GM18870 (cell line): ENCODE measurements around the gene C1QTNF8.

ENCODE experiments used
- ATAC-seq: cut with Tn5 transposase; IDR thresholded peaks from one replicate; pipeline ENCODE4 v1.9.1; 2021; ENCODE audit warnings: moderate library complexity; ENCODE audit not compliant: unreplicated experiment

Gene C1QTNF8

DNA sequence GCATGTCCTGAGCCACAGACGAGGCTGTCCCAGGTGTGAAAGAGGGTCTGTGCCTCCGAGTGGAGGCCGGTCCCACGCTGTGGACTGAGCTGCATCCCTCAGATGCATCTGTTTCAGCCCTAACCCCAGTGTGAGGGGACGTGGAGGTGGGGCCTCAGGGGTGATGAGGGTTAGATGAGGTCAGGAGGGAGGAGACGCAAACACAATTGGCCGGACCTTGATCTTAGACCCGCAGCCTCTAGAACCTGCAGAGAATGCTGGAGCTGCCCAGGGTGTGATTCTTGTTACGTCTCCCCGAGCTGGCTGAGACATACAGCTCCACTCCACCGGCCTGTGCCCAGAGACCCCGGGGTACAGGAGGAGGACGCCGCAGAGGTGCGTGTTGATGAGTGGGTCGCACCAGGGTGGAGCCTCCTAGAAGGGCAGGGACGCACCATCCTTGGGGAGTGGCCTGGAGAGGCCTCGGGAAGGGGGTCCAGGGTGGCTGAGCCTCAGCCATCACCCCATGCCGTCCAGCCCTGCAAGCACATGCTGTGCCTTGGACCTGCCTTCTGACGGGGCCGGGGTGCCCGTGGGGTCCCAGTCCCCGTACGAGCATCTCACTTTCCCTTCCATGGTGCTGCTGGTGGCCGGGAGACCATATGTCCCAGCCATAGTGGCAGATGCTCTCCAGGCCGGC lies 16.6 kb upstream of the C1QTNF8 start:
- no peak for ATAC-seq

DNA sequence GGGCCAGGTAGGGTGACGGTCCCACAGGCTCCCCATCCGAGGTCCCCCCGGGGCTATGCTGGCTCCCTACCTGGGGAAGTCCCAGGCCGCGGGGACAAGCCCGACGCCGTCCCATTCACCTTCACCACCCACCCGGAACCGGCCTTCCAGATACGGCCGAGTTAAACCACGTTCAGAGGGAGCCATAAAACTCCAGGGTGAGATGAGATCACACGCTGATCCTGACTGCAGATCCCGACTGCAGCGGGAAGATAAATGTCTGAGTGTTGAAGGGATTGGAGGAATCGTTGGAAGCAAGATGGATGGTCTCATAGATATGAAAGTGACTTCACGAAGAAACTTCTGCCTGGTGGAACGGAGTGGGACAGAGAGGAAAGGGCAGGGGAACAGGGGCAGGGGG lies 13.6 kb upstream of the C1QTNF8 start:
- no peak for ATAC-seq

- ATAC-seq = no peak
These were observed 12.5 kb upstream of the C1QTNF8 start for GRCh38 chr16:1108299-1109252.

DNA sequence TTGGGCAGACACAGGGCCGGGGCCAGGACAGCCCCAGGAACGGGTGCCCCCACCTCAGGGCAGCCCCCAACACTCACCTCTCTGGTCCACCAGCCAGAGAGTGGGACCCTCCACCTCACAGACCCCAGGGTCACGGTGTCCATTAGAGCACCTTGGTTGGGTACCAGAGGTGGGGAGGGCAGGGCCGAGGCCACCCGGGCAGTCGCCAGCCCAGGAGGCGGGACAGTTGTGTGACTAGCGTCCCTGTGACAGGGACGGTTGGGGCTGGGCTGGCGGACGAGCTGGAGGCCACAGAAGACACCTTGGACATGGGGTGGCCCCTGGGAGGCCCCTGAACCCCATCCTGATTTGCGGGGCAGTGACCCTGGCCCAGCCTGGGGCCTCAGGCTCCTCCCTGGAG lies 11.7 kb upstream of the C1QTNF8 start:
- no peak for ATAC-seq

DNA sequence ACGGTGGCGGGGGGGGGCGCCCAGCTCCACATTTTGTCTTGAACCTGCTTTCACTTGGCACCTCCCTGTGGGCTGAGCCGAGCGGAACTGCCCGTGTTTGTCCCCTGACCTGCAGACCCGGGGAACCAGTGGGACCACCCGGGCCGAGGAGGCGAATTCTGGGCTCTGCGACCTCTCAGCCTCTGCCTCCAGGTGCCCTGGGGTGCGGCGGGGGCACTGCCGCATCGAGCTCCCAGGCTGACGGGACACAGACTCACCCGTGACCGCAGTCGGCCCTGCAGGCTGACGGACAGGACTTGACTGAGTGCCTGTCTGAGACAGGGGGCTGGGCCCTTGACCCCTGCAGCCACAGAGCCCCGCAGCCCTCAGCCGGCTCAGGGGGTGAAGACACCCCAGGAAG lies 11.1 kb upstream of the C1QTNF8 start:
- ATAC-seq = no peak

- ATAC-seq = no peak
These were observed 10.6 kb upstream of the C1QTNF8 start for GRCh38 chr16:1106659-1107058.

DNA sequence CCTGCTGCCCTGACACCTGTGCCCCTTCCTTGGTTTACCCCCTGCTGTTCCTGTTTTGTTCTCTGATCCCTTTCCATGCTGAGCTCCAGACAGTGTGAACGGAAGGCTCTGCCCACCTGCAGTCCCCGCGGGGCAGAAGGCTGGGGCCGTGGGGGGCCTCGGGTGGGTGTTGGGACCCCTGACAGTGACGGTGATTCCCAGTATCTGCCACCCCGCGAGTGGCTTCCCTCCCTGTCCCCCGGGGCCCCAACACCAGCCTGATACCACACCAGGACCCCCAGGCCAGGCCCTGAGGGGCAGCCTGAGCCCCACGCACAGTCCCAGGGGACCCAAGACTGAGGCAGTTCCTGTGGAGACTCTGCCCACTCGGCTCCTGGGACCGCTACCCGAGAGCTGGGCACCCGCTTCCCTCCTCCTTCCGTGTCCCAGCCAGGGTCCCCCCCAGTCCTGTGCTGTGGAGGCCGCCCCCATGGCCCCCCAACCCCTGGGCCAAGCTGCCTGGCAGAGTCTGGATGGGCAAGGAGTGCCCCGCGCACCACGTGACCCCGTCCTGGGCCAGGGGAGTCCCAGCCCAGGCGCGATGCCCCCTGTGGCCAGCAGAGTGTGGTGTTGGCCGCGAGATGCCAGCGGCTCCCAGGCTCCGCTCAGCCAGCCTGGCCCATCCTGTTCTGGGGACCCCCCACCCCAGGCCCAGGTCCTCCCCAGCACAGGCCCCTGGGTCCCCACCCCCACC lies 10.0 kb upstream of the C1QTNF8 start:
- no peak for ATAC-seq

GRCh38 chr16:1103636-1103980 lies 7.6 kb upstream of the C1QTNF8 start:
- ATAC-seq = no peak

DNA sequence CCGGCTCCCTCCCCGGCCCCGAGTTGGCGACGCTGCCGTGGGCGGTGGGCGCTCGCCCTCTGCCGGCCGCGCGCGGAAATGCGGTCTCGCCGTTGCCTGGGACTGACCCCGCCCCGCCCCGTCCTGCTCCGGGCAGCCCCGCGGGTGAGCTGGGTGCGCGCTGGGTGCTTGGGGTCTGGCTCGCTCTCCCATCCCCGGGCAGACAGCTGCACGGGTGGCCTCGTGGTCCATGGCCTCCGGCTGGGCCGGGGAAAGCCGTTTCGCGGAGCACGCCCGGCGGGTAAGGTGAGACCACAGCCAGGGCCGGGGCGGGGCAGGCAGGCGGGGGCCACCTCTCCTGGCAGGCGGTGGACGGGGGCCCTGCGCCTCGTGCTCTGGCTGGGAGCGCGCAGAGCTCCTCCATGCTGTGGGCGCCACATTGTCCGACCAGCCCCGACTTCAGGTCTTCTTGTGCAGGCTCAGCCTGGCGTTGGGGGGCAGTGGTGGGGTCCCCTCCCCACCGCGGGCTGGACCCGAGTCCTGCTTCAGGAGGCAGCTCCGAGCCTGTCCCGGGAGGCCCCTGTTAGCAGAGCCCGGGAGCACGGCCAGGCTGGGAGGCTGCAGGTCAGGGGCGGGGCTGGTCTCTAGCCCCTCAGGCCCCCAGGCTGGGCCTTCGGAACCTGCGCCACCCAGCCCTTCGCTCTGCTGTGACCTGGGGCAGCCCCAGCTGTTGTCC lies 7.0 kb upstream of the C1QTNF8 start:
- no peak for ATAC-seq

GRCh38 chr16:1102333-1102700 lies 6.3 kb upstream of the C1QTNF8 start:
- no peak for ATAC-seq

- ATAC-seq = no peak
These were observed 5.7 kb upstream of the C1QTNF8 start for GRCh38 chr16:1101573-1102332.

DNA sequence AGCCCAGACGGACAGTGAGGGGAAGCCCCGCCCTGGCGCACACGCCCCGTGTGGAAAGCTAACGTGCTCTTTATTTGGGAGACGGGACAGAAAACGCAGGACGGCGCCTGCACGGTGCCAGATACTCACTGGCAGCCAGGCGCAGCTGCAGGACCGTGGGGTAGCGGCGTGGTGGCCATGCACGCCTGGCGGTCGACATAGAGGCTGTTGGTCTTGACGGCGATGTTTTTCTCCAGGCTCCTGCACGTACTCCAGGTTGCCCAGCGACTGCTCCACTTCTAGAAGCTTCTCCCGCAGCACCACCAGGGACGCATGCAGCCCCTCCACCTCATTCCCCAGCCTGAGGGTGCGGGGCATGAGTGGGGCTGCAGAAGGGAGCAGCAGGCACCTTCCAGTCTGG lies 5.1 kb upstream of the C1QTNF8 start:
- ATAC-seq = no peak

DNA sequence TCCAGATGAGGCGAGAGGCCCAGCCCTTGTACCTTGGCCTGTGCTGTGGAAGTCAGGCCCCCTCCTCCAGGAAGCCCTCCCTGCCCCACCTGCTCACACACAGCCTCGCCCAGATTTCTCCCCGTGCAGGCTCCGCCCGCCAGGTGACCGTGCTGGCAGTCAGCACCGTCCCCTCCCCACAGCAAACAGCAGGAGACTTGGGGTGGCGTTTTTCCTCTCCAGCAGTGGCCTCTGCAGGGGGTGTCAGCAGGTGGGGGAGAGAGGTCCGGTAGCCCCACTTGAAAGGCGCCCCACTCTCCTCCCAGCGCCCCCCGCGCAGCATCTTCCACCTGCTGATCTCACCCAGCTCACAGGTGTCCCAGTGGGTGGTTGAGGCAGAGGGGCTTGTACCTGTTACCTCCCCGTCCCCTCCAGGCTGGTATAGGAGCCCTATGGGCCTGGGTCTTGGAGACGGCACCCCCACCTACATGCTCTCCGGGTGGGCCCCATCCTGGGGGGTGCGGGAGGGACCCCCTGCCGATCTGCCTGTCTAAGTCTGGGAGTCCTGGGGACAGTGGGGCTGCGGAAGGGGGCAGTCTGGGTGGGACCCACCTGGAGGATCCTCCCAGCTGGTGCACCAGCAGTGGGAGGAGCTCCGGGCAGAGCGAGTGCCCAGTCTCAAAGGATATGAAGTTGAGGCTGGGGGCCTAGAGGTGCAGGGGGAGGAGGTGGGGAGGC lies 4.2 kb upstream of the C1QTNF8 start:
- no peak for ATAC-seq

DNA sequence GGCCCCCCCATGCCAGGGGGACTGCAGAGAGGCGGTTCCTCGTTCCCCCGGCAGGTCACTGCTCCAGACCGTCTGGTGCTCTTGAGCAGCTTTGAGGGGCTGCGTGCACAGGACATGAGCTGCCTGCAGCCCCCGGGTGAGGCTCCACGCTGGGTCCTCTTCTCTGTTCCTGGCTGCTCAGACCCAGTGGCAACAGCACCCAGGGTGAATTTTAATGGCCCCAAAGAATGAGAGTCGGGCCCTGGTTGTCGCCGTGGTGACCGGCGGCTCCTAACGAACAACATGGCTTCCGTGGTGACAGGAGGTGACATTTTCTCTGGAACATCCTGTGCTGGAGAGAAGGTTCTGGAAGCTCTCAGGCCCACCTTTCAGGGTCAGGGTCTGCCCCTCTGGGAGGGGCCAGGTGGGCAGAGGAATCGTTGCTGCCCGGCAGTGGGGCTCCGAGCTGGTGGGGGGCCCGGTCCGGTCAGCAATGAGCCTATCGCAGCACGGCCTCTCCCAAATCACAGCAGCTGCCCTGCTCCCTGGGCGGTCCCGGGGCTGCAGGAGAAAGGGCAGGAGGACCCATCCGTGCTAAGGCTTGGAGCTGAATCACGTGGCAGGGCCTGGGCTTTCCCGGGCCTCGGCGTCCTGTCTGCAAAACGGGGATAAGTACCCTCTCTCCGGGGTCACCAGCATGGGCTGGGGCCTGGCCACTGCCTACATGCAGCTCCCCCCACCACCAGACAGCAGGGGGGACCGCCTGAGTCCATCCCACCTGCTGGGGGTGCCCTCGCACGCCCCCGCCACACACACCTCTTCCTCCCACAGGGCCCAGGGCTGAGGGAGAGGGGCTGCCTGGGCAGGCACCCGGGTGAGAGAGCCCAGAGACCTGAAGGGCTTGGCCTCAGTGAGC lies 3.4 kb upstream of the C1QTNF8 start:
- no peak for ATAC-seq

- ATAC-seq = no peak
These were observed 2.4 kb upstream of the C1QTNF8 start for GRCh38 chr16:1098266-1098991.

GRCh38 chr16:1097800-1098199 lies 1.8 kb upstream of the C1QTNF8 start:
- ATAC-seq = no peak

DNA sequence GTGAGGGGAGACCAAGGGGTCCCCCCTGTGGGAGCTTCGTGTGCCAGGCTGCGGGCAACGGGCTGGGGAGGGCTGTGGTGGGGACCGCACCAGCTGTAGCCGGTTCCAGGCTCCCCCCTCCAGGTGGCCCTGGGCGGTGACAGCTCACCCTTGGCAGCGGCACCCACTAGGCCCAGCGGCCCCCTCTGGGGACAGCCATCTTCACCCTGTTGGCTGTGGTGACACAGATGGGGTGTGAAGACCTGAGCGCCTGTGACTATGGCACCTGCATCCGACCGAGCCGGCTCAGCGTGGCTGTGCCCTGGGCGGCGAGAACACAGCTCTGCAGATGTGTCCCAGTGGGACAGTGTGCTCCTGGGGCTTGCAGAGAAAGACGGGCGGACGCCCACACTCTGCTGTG lies 1.1 kb upstream of the C1QTNF8 start:
- no peak for ATAC-seq
